Measurements from ENCODE around the gene ERGIC1.
A peak's percentile ranks its signal among the peaks of the same experiment; 100 is the strongest.

Gene ERGIC1

DNA sequence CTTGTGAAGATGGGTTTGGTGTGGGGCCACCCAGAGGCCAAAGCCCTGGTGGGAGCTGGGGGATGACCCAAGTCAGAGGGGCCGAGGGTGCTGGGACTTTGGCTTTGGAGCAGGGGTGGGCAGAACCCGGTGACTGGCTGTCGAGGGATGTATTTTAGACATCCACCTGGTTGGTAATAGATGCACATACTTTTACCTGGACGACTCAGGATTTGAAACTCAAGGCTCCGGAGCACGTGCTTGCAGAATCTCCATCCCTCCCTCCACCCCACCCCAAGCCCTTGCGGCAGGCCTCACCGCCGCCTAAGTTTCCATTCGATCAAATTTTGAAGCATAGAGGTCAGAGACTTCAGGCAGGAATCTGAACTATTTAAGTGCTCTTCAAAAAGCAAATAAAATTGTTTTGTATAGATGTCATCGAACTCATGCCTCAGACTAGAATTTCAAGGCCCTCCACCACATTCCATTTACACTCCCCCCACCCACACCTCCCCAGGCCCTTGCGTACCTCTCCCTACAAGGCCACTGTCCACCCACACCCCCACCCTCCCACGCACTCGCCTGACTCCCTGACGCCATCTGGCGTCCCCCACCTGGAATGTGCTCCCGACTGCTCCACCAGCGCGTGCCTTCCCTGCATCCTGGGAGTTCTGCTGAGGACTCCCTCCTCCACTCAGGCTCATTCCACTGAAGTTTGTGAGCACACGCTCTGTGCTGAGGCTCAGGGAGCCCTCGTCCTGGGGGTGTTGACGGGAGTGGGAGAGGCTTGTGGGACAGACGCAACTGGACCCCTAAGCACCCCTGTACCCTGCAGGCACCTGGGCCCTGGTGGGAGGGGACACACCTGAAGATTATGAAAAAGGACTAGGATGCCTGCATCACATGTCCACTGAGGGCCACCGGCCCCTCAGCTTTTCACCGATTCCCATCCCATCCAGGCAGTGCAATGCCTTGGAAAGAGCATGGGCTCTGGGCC is 68.7 kb downstream of the ERGIC1 start:
- peak in 5 of 14 donors; percentile 19 to 63 (median 32) for DNase-seq

DNA sequence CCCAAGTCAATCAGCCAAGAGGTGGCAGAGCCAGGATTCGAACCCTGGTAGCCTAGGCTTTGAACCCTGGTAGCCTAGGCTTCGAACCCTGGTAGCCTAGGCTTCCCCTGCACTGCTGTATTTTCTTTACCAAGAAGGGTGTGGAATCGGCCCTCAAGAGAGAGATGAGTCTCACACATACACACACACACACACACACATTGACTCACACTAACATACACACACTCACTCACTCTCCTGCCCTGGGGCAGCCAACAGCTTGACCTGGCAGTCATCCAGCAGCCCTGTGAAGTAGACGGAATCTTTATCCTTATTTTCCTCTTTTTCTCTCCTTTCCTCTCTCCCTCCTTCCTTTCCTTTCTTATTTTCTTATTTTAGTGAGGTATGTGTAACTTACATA is 69.7 kb downstream of the ERGIC1 start:
- DNase-seq: no peak

DNA sequence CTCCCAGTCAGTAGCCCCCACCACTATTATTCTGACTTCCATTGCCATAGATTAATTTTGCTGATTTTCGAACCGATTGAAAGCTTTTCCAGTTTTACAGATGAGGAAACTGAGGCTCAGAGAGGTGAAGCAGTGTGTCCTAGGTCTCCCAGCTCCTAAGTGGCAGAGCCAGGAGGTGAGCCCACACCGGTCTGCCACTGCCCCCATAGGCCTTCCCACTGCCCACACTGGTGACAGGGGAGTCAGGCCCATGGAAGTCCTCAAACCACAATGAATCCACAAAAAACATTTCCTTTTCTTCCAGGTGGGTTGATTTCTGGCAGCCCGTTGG is 70.2 kb downstream of the ERGIC1 start:
- DNase-seq: peak in 1 of 14 donors; percentile 50

DNA sequence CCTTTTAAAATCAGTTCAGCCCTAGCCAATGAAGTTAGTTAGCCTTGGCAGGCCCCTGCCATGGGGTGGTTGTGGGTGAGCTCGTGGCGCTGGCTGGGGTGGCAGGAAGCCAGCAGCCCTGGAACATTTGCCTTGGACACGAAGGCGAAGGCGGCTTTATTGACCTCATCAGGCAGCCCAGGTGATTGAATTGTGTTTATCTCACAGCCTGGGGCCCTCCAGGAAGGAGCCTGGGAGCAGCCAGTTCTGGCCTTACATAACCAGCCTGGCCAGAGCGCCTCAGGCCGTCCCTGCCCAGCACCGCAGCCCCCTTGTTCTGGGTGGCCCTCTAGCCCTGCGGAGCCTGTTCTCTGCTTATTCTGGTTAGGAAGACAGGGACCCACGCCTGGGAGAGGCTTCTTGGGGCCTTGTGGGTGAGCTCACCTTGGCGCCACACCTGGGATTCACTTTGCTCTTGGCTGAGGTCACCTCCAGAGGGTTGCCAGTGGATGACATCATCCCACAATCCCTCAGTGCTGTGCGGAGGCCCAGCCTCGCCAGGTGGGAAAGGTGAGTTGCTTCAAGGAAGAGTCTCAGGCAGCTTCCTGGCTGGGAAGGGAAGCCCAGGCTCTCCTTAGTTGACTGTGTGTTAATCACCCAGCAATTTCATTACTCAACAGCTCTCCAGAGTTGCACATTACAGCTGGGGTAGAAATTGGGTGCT is 70.7 kb downstream of the ERGIC1 start:
- DNase-seq: peak in 9 of 14 donors; percentile 33 to 80 (median 49)

DNA sequence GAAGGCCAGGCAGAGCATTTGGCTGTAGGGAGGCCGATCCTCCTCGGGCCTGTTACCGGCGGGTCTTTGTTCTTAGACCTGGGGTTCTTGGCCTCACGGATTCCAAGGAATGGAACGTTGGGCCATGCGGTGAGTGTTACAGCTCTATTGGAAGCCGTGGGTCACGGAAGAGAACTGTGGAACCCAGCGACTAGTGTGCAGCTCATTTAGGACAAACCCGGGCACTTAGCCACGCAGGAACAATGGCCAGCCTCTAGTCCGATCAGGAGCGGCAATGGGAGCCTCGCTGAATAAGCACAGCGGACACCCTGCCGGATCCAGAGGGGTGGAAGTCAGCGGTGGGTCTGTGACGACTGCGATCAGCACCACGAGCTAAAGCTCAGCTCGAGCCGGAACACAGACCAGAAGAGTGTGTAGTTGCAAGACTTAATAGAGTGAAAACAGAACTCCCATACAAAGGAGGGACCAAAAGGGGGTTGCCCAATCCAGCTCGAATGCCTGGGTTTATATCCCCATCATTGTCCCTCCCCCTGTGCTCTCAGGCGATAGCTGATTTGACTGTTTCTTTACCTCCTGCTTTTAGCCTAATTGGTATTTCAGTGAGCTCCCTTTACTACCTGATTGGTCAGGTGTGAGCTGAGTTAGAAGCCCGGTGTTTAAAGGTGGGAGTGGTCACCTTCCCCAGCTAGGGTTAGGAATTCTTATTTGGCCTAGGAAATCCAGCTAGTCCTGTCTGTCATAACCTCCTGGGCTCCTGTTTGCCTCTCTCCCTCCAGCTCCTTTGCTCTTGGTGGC is 71.5 kb downstream of the ERGIC1 start:
- DNase-seq: peak in 11 of 14 donors; percentile 29 to 69 (median 53)

DNA sequence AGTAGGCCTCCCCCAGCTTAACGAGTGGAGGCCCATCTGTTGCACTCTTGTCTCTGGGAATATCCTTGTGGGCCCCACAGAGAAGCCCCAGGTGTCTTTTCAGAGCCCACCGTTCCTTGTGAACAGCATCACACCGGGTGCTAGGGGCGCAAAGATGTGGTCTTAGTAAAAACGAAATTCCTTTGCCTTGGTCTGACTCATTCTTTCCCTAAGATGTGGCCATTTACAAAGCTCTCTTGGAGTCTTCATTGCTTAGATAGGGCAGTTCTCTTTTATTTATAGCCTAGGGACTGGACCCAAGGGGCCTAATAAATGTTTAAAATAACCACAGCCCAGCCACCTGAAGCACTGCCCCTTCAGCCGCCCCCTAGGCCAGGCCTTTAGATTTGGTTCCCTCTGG is 72.4 kb downstream of the ERGIC1 start:
- DNase-seq: no peak

DNA sequence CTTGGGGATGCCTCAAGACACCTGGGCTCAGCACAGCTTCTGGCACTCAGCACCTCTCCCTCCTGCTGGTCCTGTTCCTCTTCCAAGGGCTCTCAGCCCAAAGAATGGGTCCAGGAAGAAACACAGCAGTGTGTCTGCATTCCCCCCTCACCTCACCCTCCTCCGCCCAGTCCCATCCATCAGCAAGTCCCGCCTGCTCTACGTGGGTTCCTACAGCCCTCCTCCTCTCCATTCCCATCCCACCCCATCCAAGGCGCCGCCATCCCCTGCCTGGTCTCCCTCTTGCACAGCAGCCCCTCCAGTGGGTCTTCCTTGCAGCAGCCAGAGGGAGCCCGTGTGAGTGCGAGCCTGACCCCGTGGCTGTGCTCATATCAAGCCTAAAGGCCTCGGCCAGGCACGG is 72.8 kb downstream of the ERGIC1 start:
- DNase-seq: peak in 1 of 14 donors; percentile 63

DNA sequence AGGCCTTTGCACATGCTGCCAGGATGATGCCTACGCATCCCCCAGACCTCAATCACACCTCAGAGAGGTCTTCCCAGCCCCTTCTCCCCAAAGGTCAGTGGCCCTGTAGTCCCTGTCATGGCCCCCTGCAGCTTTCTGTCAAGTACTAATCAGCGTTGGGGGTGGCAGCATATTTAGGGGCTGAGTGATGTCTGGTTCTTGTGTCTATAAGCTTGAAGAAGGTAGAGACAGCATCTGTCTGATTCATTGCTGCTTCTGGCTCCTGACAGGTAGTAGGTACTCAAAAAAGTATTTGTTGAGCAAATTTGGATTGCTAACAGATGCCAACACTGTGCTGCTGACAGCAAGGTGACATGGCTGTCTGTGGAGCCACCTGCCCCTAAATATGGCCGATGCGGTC is 73.6 kb downstream of the ERGIC1 start:
- DNase-seq: no peak

DNA sequence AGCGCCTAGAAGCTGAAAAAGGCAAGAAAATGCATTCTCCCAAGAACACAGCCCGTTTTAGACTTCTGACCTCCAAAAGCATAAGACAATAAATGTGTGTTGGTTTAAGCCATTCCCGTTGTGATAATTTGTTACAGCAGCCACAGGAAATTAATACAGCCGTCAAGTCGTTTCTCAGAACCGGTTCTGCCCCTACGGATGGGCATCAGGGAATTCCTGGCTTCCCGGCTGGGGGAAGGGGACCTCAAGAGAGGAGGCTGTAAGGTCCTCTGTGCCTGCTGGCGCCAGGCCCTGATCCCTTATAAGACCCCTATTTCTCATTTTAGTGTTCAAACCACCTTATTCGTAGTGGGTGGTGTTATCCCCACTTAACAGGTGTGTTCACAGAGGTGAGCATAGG is 74.6 kb downstream of the ERGIC1 start:
- DNase-seq: no peak

DNA sequence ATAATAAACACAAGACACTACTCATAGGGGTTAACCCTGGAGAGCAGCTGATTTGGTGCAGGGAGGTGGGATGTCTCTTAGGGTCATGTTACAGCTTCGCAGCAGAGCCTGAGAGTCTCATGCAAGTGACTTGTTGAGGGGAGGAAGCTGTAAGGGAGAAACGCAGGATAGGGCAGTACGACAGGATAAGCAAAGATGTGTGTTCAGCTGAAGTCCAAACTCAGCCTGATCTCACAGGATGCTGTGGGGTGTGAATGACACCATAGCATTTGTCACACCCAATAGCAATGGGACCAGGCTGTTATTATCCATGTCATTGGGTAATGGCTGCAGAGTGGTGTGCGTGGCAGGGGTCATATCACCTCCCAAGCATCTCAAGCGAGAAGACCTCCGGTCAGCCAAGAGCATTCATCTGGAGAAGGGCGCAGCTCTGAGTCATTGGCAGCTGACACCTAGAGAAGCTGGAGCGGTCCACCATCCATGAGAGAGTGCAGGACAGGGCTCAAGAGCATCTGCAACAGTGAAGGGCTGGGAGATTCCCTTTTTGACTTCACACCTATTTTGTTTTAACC is 76.0 kb downstream of the ERGIC1 start:
- DNase-seq: no peak

DNA sequence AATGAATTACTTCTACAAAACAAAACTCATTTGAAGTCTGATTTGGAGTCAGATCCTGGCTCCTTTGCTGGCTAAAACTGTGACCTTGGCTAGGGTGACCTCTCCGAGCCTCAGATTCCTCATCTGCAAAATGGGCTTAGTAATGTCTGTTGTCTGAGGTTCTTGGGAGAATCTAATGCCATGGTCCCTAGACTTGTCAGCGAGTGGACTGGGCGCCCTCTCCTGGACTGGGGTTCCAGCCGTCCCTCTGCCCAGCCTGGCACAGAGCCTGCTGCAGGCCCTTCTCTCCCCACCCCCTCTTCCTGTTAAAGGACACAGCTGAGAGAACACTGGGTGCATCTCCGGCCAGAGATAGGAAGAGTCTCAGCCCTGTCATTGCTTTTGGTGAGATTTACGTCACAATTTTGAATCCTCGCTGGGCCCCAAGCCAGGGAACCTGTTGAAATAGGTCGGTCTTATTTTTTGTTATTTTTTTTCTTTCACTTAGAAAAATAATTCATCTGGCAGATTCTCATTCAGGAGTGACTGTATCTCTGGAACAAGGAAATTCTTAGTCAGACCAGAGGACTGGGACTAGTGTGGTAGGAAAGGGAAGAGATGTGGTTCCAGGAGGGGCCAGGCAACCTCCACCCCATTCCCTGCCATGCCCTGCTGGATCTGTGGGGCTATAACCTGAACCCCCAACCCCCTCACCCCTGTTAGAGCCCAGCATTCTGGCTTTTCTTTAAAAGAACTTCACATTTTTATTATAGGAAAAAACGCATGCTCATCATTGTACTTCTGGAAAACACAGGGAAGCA is 77.0 kb downstream of the ERGIC1 start:
- DNase-seq: peak in 1 of 14 donors; percentile 31

DNA sequence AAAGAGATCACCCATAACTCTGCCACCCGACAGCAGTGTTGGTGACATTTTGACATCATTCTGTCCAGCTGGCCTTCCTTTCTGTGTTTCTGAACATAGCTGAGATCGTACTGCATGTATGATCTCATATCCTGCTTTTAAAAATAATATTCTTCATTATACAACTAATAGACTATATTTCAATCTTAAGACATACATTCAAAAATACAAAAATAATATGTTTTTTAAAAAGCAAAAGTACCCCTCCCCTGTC is 77.5 kb downstream of the ERGIC1 start:
- DNase-seq: no peak

DNA sequence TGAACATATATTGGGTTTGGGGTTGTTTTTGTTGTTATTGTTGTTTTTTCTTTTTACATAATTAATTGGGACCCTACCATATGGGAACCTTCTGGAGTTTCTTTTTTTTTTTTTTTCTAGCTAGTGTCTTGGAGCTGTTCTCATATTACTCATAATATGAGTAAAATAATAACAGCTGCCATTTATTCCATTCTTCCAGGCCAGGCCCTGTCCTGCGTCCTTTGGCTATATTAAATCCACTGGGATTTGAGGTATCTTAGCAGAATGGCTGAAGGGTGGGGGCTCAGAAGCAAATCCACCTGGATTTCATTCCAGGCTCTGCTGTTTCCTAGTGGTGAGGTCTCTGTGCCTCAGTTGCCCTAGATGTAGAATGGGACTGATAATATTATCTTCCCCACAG is 77.9 kb downstream of the ERGIC1 start:
- no peak for DNase-seq

DNA sequence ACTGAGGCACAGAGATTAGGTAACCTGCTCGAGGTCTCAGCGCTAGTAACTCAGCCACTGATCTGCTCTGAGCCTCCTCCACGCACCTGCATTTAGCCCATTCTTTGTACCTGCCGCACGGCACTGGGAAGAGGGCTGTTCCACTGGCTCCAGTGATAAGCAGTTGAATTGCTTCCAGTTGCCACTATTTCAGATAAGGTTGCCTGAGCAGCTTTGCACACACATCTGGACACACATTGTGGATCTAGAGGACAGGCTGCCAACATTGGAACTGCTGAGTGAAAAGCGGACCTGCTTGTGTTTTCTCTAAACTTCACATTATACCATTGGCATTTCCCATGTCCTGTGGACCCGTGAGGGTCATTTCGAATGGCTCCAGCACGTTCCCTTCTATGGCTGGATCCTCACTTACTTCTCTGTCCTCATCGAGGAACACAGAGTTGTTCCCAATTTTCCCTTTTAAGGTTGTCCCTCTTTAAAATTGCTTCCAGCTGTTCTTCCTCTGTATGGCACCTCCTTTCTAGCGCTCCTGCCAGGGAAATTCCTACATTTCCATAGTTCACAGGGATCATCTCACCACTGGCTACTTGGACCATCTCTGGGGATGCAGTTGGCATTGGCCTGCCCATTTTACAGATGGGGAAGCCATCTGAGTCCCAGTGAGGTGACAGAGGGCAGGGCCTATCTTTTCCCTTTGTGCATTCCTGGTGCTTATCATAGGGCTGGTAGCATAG is 79.2 kb downstream of the ERGIC1 start:
- no peak for DNase-seq

DNA sequence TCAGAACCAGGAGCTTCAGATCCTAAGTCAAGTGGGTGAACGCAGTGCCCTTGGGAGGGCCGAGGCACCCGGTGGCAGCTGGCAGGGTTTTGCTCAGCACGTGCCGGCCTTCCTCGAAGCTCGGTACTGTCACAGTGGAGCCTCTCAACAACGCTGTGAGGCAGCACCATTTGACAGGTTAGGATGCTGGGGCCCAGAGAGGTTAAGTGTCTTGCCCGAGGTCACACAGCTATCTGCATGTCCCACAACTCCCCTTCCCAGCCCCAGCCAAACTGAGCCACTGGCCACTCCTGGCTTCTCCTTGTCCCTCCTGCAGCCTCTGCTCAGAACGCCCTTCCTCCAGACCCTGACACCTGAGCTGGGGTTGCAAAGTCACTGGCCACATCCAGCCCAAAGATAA is 81.5 kb downstream of the ERGIC1 start:
- DNase-seq: no peak

DNA sequence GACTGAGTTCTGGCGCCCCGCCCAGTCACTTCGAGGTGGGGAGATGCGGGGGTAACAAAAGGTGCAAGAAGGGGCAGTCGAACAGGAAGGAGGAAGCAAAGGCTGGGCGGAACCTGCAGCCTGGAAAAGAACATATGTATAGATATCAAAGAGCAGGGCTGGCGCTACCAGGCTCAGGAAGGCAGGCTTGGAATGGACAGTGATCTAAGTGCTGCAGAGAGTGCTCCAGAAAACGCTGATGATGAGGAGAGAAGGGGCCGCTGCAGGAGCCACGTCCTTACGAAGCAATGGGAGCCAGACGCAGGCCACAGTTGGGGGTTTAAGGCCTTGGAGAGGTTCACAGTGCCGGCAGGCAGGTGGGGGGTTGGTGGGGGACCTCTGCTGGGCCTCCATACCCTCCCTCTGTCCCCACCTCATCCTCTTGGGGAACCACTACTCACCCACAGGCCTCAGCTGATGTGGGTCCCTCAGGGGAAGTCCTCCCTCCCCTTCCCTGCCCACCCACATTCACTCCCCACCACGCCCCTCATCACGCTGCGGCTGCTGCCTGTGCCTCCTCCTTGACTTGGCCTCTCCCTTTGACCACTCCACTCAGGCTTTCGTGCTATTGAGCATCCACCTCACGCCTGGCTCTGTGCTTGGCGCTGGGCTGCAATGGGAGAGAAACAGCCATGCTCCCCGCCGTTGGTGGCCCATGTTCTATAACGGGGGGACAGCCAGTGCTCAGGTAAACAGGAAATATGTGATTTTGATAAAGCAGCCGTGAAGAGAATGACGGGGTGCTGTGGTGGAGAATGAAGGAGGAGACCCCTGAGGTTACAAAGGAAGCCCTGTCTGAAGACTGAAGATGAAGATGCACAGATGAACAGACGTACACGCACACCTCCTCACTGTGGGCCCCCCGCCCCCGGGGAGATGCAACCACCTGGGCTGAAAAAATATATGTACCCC is 84.6 kb downstream of the ERGIC1 start:
- DNase-seq: no peak

DNA sequence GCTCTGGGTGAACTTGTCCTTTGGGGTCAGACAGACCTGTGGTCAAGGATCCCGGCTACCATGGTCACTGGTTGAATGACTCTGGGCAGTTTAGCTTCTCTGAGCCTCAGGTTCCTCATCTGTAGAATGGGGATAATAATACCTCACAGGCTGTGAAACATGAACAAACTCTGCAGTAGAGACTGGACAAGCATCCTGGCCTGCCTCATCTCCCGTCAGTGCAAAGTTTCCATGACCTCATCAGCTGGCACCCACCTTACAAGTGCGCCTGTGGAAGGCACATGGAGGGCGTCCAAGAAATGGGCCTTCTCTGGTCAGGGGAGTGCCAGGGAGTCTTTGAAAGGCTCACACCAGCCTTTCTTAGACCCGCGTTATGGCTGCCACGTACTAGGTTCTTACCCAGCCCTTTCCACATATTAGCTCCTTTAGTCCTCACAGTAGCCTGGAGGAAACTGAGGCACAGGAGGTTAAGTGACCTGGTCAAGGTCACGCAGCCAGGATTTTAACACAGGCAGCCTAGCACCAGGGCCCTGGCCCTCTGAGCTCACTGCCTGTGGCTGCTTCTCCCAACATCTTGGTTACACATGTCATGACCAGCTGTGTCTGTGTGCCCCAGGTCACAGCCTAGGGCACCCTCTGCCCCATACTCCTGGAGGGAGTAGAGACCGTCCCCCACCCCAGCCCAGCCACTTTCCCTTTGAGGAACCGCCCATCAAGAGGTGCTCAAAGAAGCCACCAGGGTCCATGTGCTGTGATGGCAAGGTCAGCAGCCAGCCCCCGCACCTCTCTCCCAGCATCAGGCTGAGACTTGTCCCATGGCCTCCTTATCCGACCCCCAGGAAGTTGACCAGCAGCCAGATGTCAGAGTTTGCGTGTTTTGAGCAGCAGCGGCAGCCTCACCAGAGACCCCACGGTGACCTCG is 85.7 kb downstream of the ERGIC1 start:
- peak in 2 of 14 donors; percentile 45 to 59 for DNase-seq

DNA sequence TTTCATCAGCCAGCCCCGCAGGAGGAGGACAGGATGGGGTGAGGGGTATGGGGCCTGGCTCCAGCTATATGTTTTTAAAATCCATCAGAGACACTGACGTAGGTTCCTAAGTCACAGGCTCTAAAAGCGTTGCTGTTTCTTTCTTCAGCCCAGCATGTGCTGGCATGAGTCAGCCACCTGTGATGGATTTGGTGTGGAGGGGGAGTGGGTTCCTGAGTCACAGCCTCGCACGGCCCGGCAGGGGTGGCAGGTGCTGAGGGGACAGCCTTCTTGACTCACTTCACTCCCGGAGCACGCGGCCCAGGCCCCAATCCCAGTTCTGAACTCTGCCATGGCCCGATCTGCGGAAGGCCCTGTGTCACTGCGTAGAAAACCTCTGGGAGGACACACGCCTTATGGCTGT is 86.4 kb downstream of the ERGIC1 start:
- DNase-seq: peak in 1 of 14 donors; percentile 66

DNA sequence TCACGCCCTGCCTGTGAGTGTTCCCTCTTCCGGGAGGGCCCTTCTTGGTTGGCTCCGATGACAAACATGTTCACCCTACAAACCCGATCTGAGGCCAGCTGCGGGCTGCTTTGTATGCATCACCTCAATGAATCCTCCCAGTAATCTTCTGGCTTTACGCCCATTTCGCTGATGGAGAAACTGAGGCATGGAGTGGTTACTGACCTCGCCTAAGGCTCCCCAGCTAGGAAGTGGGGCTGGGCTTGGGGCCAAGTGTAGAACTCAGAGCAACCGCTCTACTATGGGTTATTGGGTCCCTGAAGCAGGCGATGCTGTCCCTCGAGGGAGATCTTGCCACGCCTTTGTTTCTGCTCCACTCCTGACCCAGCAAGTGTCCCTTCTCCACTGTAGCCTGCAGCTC is 86.9 kb downstream of the ERGIC1 start:
- no peak for DNase-seq

All from C1 segment of cervical spinal cord (tissue), 14 donors.